GM18861 (cell line): ENCODE data around the gene OTX1.

Experiments used
- ATAC-seq: cut with Tn5 transposase; IDR thresholded peaks from one replicate; pipeline ENCODE4 v1.9.1; 2021; ENCODE audit not compliant: unreplicated experiment

The OTX1 gene

GRCh38 chr2:63046961-63047320, 3.7 kb upstream of the OTX1 start:
- ATAC-seq, result no peak

GRCh38 chr2:63047321-63048279, 3.0 kb upstream of the OTX1 start:
- no peak for ATAC-seq

- no peak for ATAC-seq
Measured at GRCh38 chr2:63048367-63049171, 2.1 kb upstream of the OTX1 start.

GRCh38 chr2:63049211-63049969, 1.2 kb upstream of the OTX1 start:
- ATAC-seq, result no peak

- ATAC-seq, result no peak
Measured at GRCh38 chr2:63049970-63050333, 678 bp upstream of the OTX1 start.

- ATAC-seq, result no peak
Measured at GRCh38 chr2:63051042-63051794, 588 bp downstream of the OTX1 start.

GRCh38 chr2:63051795-63052333, 1.2 kb downstream of the OTX1 start:
- no peak for ATAC-seq

GRCh38 chr2:63052411-63053080, 1.9 kb downstream of the OTX1 start:
- no peak for ATAC-seq

GRCh38 chr2:63053081-63053888, 2.7 kb downstream of the OTX1 start:
- no peak for ATAC-seq

GRCh38 chr2:63053889-63054602, 3.4 kb downstream of the OTX1 start:
- no peak for ATAC-seq

- no peak for ATAC-seq
Measured at GRCh38 chr2:63054841-63055225, 4.2 kb downstream of the OTX1 start.

- ATAC-seq, result no peak
Measured at GRCh38 chr2:63055226-63056106, 4.8 kb downstream of the OTX1 start.

- no peak for ATAC-seq
Measured at GRCh38 chr2:63056107-63057050, 5.7 kb downstream of the OTX1 start.

GRCh38 chr2:63057249-63058143, 6.9 kb downstream of the OTX1 start:
- no peak for ATAC-seq
